Psoas muscle (tissue), 8 donors: Measurements from ENCODE around the gene NOS1. TPM values are rescaled to one million over a fixed set of nuclear protein-coding genes. Genes with fewer than 3 reads are reported as not detected.

Experiments used
- ATAC-seq, 4 donors: fragments of 200-7000 bp; cut with Tn5 transposase; one replicate each; pipeline ENCODE4 v1.9.1; 2020; ENCODE audit warnings: moderate library complexity in 3 of 4, mild to moderate bottlenecking in 2 of 4
- DNase-seq, 2 donors: peaks; one replicate each; pipeline ENCODE4 v3.0.0-alpha.2; 2020
- H3K27ac ChIP-seq: fragments of 200-600 bp; one replicate; pipeline ENCODE4 v1.8.0; 2022
- H3K27me3 ChIP-seq, 3 donors: fragments of 200-600 bp in 1 of 3; one replicate each; pipeline versions ENCODE4 v1.6.1 to v1.8.0; 2013 to 2022; ENCODE audit warnings: low read length in 2 of 3, mild to moderate bottlenecking in 2 of 3, moderate library complexity in 1 of 3; ENCODE audit not compliant: insufficient read depth in 3 of 3
- H3K36me3 ChIP-seq, 2 donors: fragments of 200-600 bp in 1 of 2; one replicate each; pipeline versions ENCODE4 v1.6.1 to v1.8.0; 2013 to 2022; ENCODE audit warnings: low read depth in 1 of 2, mild to moderate bottlenecking in 1 of 2, moderate library complexity in 1 of 2; ENCODE audit not compliant: insufficient read depth in 1 of 2
- H3K4me1 ChIP-seq: fragments of 200-600 bp; one replicate; pipeline ENCODE4 v1.8.0; 2022
- H3K4me3 ChIP-seq: fragments of 200-600 bp; one replicate; pipeline ENCODE4 v1.8.0; 2022; ENCODE audit warnings: mild to moderate bottlenecking
- H3K9me3 ChIP-seq: fragments of 200-600 bp; one replicate; pipeline ENCODE4 v1.8.0; 2022
- CTCF ChIP-seq: fragments of 200-600 bp; IDR thresholded peaks from one replicate; pipeline ENCODE4 v1.8.0; 2022; ENCODE audit warnings: antibody characterized with exemption
- WGBS, 3 donors: extraction: QIAGEN DNeasy Blood & Tissue Kit; methylation state at CpG; one replicate each; pipeline versions ENCODE4 v1.1.6 to v1.1.7; 2013; 5-methylcytosine and 5-hydroxymethylcytosine counted together
- intact Hi-C, 2 donors: fragments of 100-400 bp; cut with DNase I; formaldehyde crosslinking; loops; one replicate each; pipeline versions ENCODE4 v1.11.0 to v1.14.2; 2022
- polyA plus RNA-seq, 3 donors: library from polyadenylated mRNA; stranded (reverse); fragments of 200-250 nt; gene quantifications; one replicate each; pipeline ENCODE4 v1.2.3, GENCODE V29; 2013
- total RNA-seq, 4 donors: library from RNA; stranded (reverse); fragmentation: NEBNext Ultra II Directional in 2 of 4; extraction: Animal tissue kit (Norgen Biotek cat#: 25700) in 2 of 4; gene quantifications; one replicate each; pipeline versions ENCODE4 v1.2.1 to v1.2.4, GENCODE V29; 2021 to 2023
- donor health status: healthy with polysubstance abuse.
- donor health status: DM: no; HTN: no; CAD: no; lungs with moderate emphysema.
- donor health status: Bipolar disorder and iron deficiency.
- donor health status: healthy.
- donor health status: DM: yes; HTN: yes; CAD: no.
- donor health status: DM: no; HTN: no; CAD: no.
- donor health status: DM: no; HTN: no; CAD: no.
- donor health status: DM: yes; HTN: yes; CAD: no.

Gene NOS1
- total and polyA plus RNA-seq, 7 donors = 2.7 to 62.2 (median 12.1) TPM

GRCh38 chr12:117333331-117333881, 28.0 kb downstream of the NOS1 start:
- TF ChIP-seq CTCF = no peak
- ATAC-seq (no peak), DNase-seq (no peak)
- WGBS, 3 donors = 53 to 65% (median 56%) methylated on average over 13 of the region's 13 CpGs
- Histone ChIP-seq H3K27me3 (no peaks in the 10 kb centered on the region), H3K9me3 (no peaks in the 10 kb centered on the region), H3K36me3 (no peaks in the 10 kb centered on the region), H3K4me1 (peaks cover 20% of the 10 kb centered on the region), H3K27ac (no peak overlapping the region), H3K4me3 (no peak overlapping the region)
- intact Hi-C loops = no loop called here

- 76 to 88% (median 78%) methylated on average over 5 of the region's 5 CpGs for WGBS, 3 donors
- peaks cover 20% of the 10 kb centered on the region for H3K4me1 ChIP-seq
- H3K27ac ChIP-seq = no peak overlapping the region
- no peak for ATAC-seq
- no peaks in the 10 kb centered on the region for H3K27me3 ChIP-seq
- no peak overlapping the region for H3K4me3 ChIP-seq
- TF ChIP-seq CTCF = no peak
- H3K9me3 ChIP-seq = no peaks in the 10 kb centered on the region
- no peaks in the 10 kb centered on the region for H3K36me3 ChIP-seq
- intact Hi-C loops = no loop called here
- no peak for DNase-seq
Observed at GRCh38 chr12:117331691-117332090, 29.7 kb downstream of the NOS1 start.

GRCh38 chr12:117330441-117331113, 30.8 kb downstream of the NOS1 start:
- Histone ChIP-seq H3K4me3 (no peak overlapping the region), H3K9me3 (no peaks in the 10 kb centered on the region), H3K36me3 (no peaks in the 10 kb centered on the region), H3K4me1 (peaks cover 20% of the 10 kb centered on the region), H3K27ac (no peak overlapping the region), H3K27me3 (no peaks in the 10 kb centered on the region)
- WGBS, 3 donors = 89 to 93% (median 90%) methylated on average over 27 of the region's 27 CpGs
- DNase-seq (no peak), ATAC-seq (no peak)
- no peak for TF ChIP-seq CTCF
- intact Hi-C loops = no loop called here

- intact Hi-C loops = no loop called here
Observed at GRCh38 chr12:117329756-117330155, 31.7 kb downstream of the NOS1 start.

More at GRCh38 chr12:117329756-117330155, 31.7 kb downstream of the NOS1 start:
- Histone ChIP-seq H3K27me3 (no peaks in the 10 kb centered on the region), H3K36me3 (no peaks in the 10 kb centered on the region), H3K27ac (no peak overlapping the region), H3K4me3 (no peak overlapping the region), H3K9me3 (no peaks in the 10 kb centered on the region), H3K4me1 (peaks cover 13% of the 10 kb centered on the region)
- WGBS, 3 donors = 85 to 90% (median 89%) methylated on average over 8 of the region's 8 CpGs
- ATAC-seq (no peak), DNase-seq (no peak)
- TF ChIP-seq CTCF = no peak
